ENCODE measurements around the gene ZNF436.

Gene ZNF436

DNA sequence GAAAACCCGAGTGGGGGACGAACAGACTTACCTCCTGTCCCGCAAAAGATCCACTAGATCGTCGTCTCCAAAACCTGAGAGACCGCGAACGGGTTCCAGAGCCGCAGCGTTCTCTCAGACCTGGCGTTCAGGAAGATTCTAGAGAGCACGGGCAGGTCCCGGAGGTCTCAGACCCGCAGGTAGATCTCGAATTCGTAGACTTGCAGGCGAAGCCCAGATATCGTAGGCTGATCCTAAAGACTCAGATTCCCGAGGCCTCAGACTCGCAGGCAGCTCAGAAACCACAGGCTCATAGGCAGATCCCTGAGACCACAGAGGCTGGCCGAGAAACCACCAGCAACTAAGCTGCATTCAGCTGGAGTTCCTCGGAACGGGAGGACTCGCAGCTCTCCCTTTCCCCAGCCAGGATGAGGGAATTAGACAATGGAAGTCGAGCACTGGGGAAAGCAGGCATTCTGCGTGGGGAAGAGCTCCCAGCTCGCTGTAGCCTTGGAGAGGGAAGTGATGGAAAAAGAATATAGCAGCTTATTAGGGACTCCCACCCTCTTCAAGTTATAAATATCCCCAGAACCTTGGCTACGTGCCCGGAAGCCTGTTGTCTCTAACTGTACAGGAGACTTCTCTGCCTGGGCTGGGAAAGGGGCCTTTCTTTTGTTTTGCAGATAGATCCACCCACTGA is at the start of gene ZNF436:
TSS of gene ZNF436 (minus strand) at position 502 of the 679 bp plus-strand sequence. CDS start 1,831 bp downstream, outside the sequence.
- TF ChIP-seq, protein P1, sequence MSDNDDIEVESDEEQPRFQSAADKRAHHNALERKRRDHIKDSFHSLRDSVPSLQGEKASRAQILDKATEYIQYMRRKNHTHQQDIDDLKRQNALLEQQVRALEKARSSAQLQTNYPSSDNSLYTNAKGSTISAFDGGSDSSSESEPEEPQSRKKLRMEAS (IDR thresholded peaks at IDR 0.05; ENCODE audit: low read depth, low read length), result 0 out of 2 replicates have a peak, but pooled peaks have one; percentile 17
- TF ChIP-seq POLR2A (IDR thresholded peaks at IDR 0.05; ENCODE audit: extremely low read depth, insufficient read length), result no peak
- DNase-seq (ENCODE audit: low read depth), result peak; percentile 86
- peak within 1 kb of the TSS; percentile 96 for H3K4me3 ChIP-seq (ENCODE audit: low read depth, low read length)

DNA sequence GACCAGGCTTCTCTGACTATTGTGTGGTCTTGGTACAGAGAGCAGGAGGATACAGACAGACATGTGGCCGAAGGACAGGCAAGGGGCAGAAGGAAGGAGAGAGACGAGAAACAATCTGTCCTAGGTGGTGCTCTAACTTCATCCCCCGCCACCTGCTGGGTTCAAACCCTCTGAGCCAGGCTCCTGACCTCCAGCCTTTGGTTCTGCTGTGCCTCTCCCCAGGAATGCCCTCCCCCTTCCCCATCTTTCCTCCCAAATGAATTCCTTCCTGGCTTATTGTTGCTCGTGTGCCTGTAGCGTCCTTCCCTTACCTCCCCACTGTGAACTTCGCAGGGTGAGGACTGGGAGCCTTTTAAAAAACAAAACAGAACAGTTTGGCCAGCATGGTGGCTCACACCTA is 49.5 kb upstream of the ZNF436 start:
- DNase-seq (ENCODE audit: low read depth), result no peak
- no peak overlapping the region for H3K4me3 ChIP-seq (ENCODE audit: low read depth, low read length)
- TF ChIP-seq, protein P2, sequence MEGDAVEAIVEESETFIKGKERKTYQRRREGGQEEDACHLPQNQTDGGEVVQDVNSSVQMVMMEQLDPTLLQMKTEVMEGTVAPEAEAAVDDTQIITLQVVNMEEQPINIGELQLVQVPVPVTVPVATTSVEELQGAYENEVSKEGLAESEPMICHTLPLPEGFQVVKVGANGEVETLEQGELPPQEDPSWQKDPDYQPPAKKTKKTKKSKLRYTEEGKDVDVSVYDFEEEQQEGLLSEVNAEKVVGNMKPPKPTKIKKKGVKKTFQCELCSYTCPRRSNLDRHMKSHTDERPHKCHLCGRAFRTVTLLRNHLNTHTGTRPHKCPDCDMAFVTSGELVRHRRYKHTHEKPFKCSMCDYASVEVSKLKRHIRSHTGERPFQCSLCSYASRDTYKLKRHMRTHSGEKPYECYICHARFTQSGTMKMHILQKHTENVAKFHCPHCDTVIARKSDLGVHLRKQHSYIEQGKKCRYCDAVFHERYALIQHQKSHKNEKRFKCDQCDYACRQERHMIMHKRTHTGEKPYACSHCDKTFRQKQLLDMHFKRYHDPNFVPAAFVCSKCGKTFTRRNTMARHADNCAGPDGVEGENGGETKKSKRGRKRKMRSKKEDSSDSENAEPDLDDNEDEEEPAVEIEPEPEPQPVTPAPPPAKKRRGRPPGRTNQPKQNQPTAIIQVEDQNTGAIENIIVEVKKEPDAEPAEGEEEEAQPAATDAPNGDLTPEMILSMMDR (IDR thresholded peaks at IDR 0.05; ENCODE audit: low read depth, low read length), result no peak
- TF ChIP-seq, protein P1 (IDR thresholded peaks at IDR 0.05; ENCODE audit: low read depth, low read length), result no peak
- no peak for TF ChIP-seq MYC (IDR thresholded peaks at IDR 0.05; ENCODE audit: low read depth, low read length)
- no peak for TF ChIP-seq POLR2A (IDR thresholded peaks at IDR 0.05; ENCODE audit: extremely low read depth, insufficient read length)

DNA sequence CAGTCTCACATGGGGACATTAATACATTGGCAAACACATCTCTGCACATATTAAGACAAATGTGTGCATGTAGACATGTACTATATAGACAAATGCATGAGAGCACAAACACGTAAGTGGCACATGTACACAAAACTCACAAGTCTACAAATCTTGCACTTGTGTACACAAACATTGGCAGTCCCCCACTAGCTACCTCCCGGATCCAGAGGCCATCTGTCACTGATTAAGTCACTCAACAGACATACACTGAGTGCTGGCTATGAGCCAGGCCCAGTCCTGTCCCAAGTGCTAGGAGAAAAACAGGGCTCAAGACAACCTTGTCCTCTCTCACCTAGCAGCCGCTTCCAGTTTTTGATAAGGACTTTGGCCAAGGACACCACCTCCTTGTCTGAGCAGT is 47.9 kb upstream of the ZNF436 start:
- TF ChIP-seq POLR2A (IDR thresholded peaks at IDR 0.05; ENCODE audit: extremely low read depth, insufficient read length), result no peak
- TF ChIP-seq, protein P1 (IDR thresholded peaks at IDR 0.05; ENCODE audit: low read depth, low read length), result no peak
- TF ChIP-seq, protein P2 (IDR thresholded peaks at IDR 0.05; ENCODE audit: low read depth, low read length), result no peak
- no peak for TF ChIP-seq MYC (IDR thresholded peaks at IDR 0.05; ENCODE audit: low read depth, low read length)
- H3K4me3 ChIP-seq (ENCODE audit: low read depth, low read length), result no peak overlapping the region
- no peak for DNase-seq (ENCODE audit: low read depth)

DNA sequence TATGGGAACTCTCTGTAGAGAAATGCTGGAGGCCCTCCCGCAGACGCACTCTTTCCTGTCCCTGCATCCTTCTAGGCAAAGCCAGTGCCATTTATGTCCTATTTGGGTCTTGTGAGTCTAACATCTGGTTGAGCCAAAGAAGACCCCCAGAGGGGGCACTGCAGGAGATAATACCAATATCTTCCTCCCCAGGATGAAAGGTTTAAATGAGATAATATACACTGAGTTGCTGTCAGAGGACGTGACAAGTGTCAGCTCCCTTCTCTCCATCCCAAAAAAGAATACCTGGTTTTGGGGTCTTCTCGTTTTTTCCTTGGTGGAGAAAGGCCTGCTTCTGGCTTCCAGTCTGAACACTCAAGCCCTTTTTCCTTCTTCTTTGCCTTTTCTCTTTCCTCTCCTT is 47.3 kb upstream of the ZNF436 start:
- TF ChIP-seq MYC (IDR thresholded peaks at IDR 0.05; ENCODE audit: low read depth, low read length), result no peak
- H3K4me3 ChIP-seq (ENCODE audit: low read depth, low read length), result no peak overlapping the region
- no peak for DNase-seq (ENCODE audit: low read depth)

DNA sequence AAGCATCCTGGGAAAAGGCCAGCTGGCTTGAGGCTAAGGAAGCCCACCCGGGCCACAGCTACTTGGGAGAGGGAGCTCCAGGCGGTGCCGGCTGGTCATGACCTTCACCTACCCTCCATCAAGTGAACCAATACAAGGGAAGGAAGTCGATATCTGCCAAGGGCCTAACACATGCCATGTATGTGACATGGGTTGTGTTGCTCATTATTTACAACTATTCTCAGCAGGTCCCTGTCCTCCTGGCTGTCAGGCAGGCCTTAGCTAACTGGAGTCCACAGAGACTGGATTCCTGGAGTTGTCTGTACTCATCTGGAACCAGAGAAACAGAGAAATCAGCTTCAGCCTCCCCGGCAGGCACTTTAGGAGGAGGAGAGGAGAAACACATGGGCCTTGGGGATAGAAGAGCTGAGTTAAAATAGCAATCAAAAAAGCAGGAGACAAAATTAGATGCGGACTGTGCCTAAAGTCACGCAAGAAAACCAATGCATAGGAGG is 39.2 kb upstream of the ZNF436 start:
- TF ChIP-seq, protein P2 (IDR thresholded peaks at IDR 0.05; ENCODE audit: low read depth, low read length), result no peak
- no peak for TF ChIP-seq POLR2A (IDR thresholded peaks at IDR 0.05; ENCODE audit: extremely low read depth, insufficient read length)
- no peak for TF ChIP-seq MYC (IDR thresholded peaks at IDR 0.05; ENCODE audit: low read depth, low read length)
- TF ChIP-seq, protein P1 (IDR thresholded peaks at IDR 0.05; ENCODE audit: low read depth, low read length), result no peak
- H3K4me3 ChIP-seq (ENCODE audit: low read depth, low read length), result no peak overlapping the region
- DNase-seq (ENCODE audit: low read depth), result no peak

DNA sequence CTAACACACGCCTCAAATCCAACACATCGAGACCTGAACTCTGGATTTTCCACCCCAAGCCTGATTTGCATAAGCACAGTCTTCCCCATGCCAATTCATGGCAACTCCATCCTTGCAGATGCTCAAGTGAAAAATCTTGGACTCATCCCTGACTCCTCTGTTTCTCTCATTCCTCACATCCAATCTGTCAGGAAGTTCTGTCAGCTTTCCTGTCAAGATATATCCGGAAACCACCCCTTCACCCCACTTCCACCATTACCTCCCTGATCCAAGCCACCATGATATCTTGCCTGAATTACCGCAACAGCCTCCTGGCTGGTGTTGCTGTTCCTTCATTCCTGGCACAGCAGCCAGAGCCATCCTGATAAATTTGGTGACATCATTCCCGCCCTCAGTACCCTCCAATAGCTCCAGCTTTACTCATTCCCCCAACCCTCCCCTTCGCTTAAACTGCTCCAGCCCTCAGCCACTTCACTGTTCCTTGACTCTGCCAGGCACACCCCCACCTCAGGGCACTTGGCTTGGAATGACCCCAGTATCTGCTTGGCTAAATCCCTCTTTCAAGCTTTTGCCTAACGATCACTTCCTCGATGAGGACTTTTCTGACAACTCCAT is 37.5 kb upstream of the ZNF436 start:
- DNase-seq (ENCODE audit: low read depth), result no peak
- TF ChIP-seq POLR2A (IDR thresholded peaks at IDR 0.05; ENCODE audit: extremely low read depth, insufficient read length) (no peak), MYC (IDR thresholded peaks at IDR 0.05; ENCODE audit: low read depth, low read length) (no peak)
- TF ChIP-seq, protein P2 (IDR thresholded peaks at IDR 0.05; ENCODE audit: low read depth, low read length), result no peak
- TF ChIP-seq, protein P1 (IDR thresholded peaks at IDR 0.05; ENCODE audit: low read depth, low read length), result no peak
- no peak overlapping the region for H3K4me3 ChIP-seq (ENCODE audit: low read depth, low read length)

All from NB4 (cell line).